Kidney (tissue), 14 donors: ENCODE results near the gene STXBP2. TPM values are rescaled to one million over a fixed set of nuclear protein-coding genes. Genes with fewer than 3 reads are reported as not detected.

Source experiments
- DNase-seq, 5 donors: peaks; one replicate each; pipeline ENCODE4 v3.0.0-alpha.2; 2013 to 2020
- FAIRE-seq: peaks from 2 replicates; lab custom pipeline; 2012; peaks lifted over from hg19 to GRCh38; lab: Jason Lieb, UNC
- H3K27ac ChIP-seq, 2 donors: one replicate each; pipeline ENCODE4 v1.7.0; 2013; ENCODE audit warnings: low read depth in 2 of 2, low read length in 2 of 2, inconsistent platforms in 1 of 2
- H3K27me3 ChIP-seq: one replicate; pipeline ENCODE4 v1.7.1; 2013; ENCODE audit warnings: low read length, inconsistent platforms; ENCODE audit not compliant: control insufficient read depth, insufficient read depth
- H3K36me3 ChIP-seq, 3 donors: one replicate each; pipeline versions ENCODE4 v1.7.0 to v1.7.1; 2013; ENCODE audit warnings: low read length in 3 of 3, control low read depth in 1 of 3, inconsistent platforms in 1 of 3; ENCODE audit not compliant: insufficient read depth in 3 of 3, control insufficient read depth in 2 of 3
- H3K4me1 ChIP-seq, 3 donors: one replicate each; pipeline versions ENCODE4 v1.7.0 to v1.7.1; 2013; ENCODE audit warnings: low read length in 3 of 3, inconsistent platforms in 1 of 3, low read depth in 1 of 3; ENCODE audit not compliant: control insufficient read depth in 2 of 3, insufficient read depth in 2 of 3
- H3K4me3 ChIP-seq, 3 donors: one replicate each; pipeline versions ENCODE4 v1.7.0 to v1.8.1; 2013; ENCODE audit warnings: low read length in 3 of 3, control low read depth in 1 of 3, inconsistent platforms in 1 of 3
- H3K9ac ChIP-seq, 3 donors: one replicate each; pipeline versions ENCODE4 v1.7.0 to v1.7.1; 2013; ENCODE audit warnings: low read length in 3 of 3, control low read depth in 1 of 3, inconsistent platforms in 1 of 3
- H3K9me3 ChIP-seq, 3 donors: one replicate each; pipeline versions ENCODE4 v1.7.0 to v1.7.1; 2013; ENCODE audit warnings: low read length in 3 of 3, control low read depth in 1 of 3, inconsistent platforms in 1 of 3; ENCODE audit not compliant: control insufficient read depth in 2 of 3, insufficient read depth in 1 of 3
- CTCF ChIP-seq: IDR thresholded peaks from 3 replicates; pipeline ENCODE4 v1.5.1; 2012; ENCODE audit warnings: mild to moderate bottlenecking, moderate library complexity, borderline replicate concordance; ENCODE audit not compliant: insufficient read depth; ENCODE audit errors: extremely low read depth
- intact Hi-C: fragments of 100-400 bp; cut with DNase I; formaldehyde crosslinking; loops from one replicate; pipeline ENCODE4 v1.11.1; 2022
- polyA plus RNA-seq: library from polyadenylated mRNA; stranded (reverse); fragments of 350-450 nt; fragmentation: Illumina TruSeq; extraction: RNeasy Lipid Tissue Mini Kit (QIAGEN cat#74804); gene quantifications from one replicate; pipeline ENCODE4 v1.2.3, GENCODE V29; 2014; ENCODE audit warnings: low read depth, low replicate concordance; ENCODE audit not compliant: insufficient read depth
- total RNA-seq: library from RNA; stranded (reverse); fragmentation: NEBNext Ultra II Directional; extraction: Animal tissue kit (Norgen Biotek cat#: 25700); gene quantifications from one replicate; pipeline ENCODE4 v1.2.1, GENCODE V29; 2021
- donor health status: control.
- donor health status: control.
- donor health status: control.
- donor health status: control.
- donor health status: control.
- donor health status: DM: yes; HTN: yes; CAD: no.
- donor health status: Normal renal cell carcinoma (clear cell type).

STXBP2 gene
- total and polyA plus RNA-seq, 2 donors from 2014 or later = 74.8 to 136 TPM

GRCh38 chr19:7624810-7625209 lies 12.1 kb upstream of the STXBP2 start:
- intact Hi-C loops = no loop called here
- H3K9ac ChIP-seq = no peak overlapping the region
- TF ChIP-seq CTCF = no peak
- no peak for DNase-seq
- no peak for FAIRE-seq
- H3K4me3 ChIP-seq = no peak overlapping the region
- peaks cover 0 to 15% (median 0%) of the 10 kb centered on the region in 3 donors for H3K4me1 ChIP-seq
- peaks cover 6 to 44% (median 20%) of the 10 kb centered on the region in 3 donors for H3K36me3 ChIP-seq
- no peak overlapping the region for H3K27ac ChIP-seq
- no peaks in the 10 kb centered on the region for H3K9me3 ChIP-seq
- H3K27me3 ChIP-seq = no peaks in the 10 kb centered on the region

GRCh38 chr19:7625763-7626372 lies 11.0 kb upstream of the STXBP2 start:
- no peak for DNase-seq
- H3K4me1 ChIP-seq = peaks cover 0 to 21% (median 7%) of the 10 kb centered on the region in 3 donors
- no peaks in the 10 kb centered on the region for H3K9me3 ChIP-seq
- no peak overlapping the region for H3K9ac ChIP-seq
- no peak overlapping the region for H3K4me3 ChIP-seq
- no peaks in the 10 kb centered on the region for H3K27me3 ChIP-seq
- no peak for TF ChIP-seq CTCF
- H3K36me3 ChIP-seq = peaks cover 6 to 44% (median 18%) of the 10 kb centered on the region in 3 donors
- no peak overlapping the region for H3K27ac ChIP-seq
- intact Hi-C loops = no loop called here
- no peak for FAIRE-seq

- no peak for TF ChIP-seq CTCF
- H3K9ac ChIP-seq = no peak overlapping the region
- FAIRE-seq (no peak), DNase-seq (no peak)
- intact Hi-C loops = no loop called here
- no peaks in the 10 kb centered on the region for H3K9me3 ChIP-seq
- no peaks in the 10 kb centered on the region for H3K27me3 ChIP-seq
- peaks cover 0 to 21% (median 7%) of the 10 kb centered on the region in 3 donors for H3K4me1 ChIP-seq
- no peak overlapping the region for H3K27ac ChIP-seq
- H3K4me3 ChIP-seq = no peak overlapping the region
- H3K36me3 ChIP-seq = peaks cover 6 to 33% (median 10%) of the 10 kb centered on the region in 3 donors
These were observed 9.7 kb upstream of the STXBP2 start for GRCh38 chr19:7627166-7627565.
